ENCODE measurements around the gene NUDCD2. TPM values are rescaled to one million over a fixed set of nuclear protein-coding genes. Genes with fewer than 3 reads are reported as not detected.

Gene NUDCD2
- total and polyA plus RNA-seq, 11 donors: 1.6 to 17.1 (median 12.8) TPM

DNA sequence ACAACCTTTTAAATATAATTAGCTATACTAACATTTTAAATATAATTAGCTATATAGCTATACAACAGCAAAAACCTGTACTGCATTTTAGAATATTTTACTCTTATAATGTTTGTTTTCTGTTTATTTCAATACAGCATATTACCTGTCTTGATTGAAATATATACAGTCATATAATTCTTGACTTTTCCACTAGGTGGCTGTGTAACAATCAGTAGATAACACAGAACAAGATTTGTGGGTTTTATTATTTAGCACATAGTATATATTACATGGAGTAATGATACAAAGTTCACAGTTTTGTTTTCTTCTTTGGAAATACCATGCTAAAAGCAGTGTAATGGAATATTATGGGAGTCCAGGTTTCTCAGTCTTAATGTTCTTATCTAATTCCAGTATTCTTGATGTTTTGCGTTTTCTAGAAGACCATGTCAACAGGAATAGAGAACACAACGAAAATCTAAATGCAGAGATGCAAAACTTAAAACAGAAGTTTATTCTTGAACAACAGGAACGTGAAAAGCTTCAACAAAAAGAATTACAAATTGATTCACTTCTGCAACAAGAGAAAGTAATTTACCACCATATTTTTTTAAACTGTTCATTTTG, 13.8 kb upstream of the NUDCD2 start:
- Histone ChIP-seq H3K27me3 (no peaks in the 10 kb centered on the region), H3K27ac (no peak overlapping the region), H3K4me1 (no peaks in the 10 kb centered on the region), H3K9me3 (no peaks in the 10 kb centered on the region), H3K36me3 (peaks cover 0 to 6% (median 0%) of the 10 kb centered on the region in 9 donors), H3K4me3 (no peak overlapping the region)
- intact Hi-C loops (cut with DNase I): no loop called here
- 93 to 97% (median 96%) methylated on average over 3 of the region's 3 CpGs for WGBS, 4 donors
- DNase-seq (no peak), ATAC-seq (no peak)
- TF ChIP-seq POLR2A (IDR thresholded peaks at IDR 0.05): no peak
- TF ChIP-seq, protein P1, sequence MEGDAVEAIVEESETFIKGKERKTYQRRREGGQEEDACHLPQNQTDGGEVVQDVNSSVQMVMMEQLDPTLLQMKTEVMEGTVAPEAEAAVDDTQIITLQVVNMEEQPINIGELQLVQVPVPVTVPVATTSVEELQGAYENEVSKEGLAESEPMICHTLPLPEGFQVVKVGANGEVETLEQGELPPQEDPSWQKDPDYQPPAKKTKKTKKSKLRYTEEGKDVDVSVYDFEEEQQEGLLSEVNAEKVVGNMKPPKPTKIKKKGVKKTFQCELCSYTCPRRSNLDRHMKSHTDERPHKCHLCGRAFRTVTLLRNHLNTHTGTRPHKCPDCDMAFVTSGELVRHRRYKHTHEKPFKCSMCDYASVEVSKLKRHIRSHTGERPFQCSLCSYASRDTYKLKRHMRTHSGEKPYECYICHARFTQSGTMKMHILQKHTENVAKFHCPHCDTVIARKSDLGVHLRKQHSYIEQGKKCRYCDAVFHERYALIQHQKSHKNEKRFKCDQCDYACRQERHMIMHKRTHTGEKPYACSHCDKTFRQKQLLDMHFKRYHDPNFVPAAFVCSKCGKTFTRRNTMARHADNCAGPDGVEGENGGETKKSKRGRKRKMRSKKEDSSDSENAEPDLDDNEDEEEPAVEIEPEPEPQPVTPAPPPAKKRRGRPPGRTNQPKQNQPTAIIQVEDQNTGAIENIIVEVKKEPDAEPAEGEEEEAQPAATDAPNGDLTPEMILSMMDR (IDR thresholded peaks at IDR 0.05): peak in 8 of 12 donors; percentile 16 to 49 (median 36)

DNA sequence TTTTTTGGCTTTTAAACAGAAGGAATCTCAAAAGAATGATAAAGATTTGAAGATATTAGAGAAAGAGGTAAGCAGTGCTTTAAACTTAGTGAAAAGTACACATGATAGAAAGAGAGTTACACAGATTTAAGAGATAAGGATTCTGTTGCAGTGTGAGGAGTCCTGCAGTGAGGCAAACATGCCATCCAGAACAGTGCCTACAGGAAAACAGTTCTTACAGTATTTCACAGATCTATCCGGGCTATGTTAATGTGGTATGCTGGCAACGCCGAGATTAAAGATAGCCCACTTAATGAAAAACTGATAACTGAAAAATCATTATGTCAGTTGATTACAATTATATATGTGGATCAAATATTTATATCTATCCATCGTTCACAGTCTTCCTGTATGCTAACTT, 7.8 kb upstream of the NUDCD2 start:
- Histone ChIP-seq H3K4me1 (peaks cover 0 to 5% (median 0%) of the 10 kb centered on the region in 12 donors), H3K9me3 (no peaks in the 10 kb centered on the region), H3K36me3 (no peaks in the 10 kb centered on the region), H3K4me3 (no peak overlapping the region), H3K27ac (no peak overlapping the region), H3K27me3 (no peaks in the 10 kb centered on the region)
- DNase-seq (no peak), ATAC-seq (no peak)
- WGBS, 4 donors: 55 to 75% (median 69%) methylated on average over 4 of the region's 4 CpGs
- intact Hi-C loops (cut with DNase I): no loop called here
- TF ChIP-seq, protein P1 (IDR thresholded peaks at IDR 0.05): no peak
- TF ChIP-seq POLR2A (IDR thresholded peaks at IDR 0.05): no peak

DNA sequence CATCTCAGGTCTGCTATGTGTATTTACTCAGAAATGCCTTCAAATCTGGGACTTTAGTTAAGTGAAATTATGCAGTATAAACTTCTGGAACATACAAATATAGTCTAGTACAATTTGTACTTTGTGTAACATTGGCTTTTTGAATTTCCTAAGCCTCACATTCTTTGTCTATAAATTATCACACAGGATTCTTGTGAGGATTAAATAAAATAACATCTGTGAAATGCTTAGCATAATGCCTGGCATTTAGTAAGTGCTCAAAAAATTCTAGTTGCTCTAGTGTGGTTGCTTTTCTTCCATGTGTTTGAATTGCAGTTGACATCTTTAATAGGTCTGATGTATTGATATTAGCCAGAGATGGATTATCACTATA, 3.1 kb upstream of the NUDCD2 start:
- no peaks in the 10 kb centered on the region for H3K36me3 ChIP-seq
- intact Hi-C loops (cut with DNase I): loop anchor here in 4 of 10 donors (5.0 kb wide), 2 partner anchors 39 to 44 kb away; partner anchors contain the start of gene MAT2B (in 1 of the 4)
- H3K9me3 ChIP-seq: no peaks in the 10 kb centered on the region
- TF ChIP-seq, protein P1 (IDR thresholded peaks at IDR 0.05): no peak
- no peak for TF ChIP-seq POLR2A (IDR thresholded peaks at IDR 0.05)
- ATAC-seq (no peak), DNase-seq (no peak)
- no peaks in the 10 kb centered on the region for H3K27me3 ChIP-seq
- H3K27ac ChIP-seq: no peak overlapping the region
- peaks cover 0 to 30% (median 22%) of the 10 kb centered on the region in 12 donors for H3K4me1 ChIP-seq
- H3K4me3 ChIP-seq: no peak overlapping the region

DNA sequence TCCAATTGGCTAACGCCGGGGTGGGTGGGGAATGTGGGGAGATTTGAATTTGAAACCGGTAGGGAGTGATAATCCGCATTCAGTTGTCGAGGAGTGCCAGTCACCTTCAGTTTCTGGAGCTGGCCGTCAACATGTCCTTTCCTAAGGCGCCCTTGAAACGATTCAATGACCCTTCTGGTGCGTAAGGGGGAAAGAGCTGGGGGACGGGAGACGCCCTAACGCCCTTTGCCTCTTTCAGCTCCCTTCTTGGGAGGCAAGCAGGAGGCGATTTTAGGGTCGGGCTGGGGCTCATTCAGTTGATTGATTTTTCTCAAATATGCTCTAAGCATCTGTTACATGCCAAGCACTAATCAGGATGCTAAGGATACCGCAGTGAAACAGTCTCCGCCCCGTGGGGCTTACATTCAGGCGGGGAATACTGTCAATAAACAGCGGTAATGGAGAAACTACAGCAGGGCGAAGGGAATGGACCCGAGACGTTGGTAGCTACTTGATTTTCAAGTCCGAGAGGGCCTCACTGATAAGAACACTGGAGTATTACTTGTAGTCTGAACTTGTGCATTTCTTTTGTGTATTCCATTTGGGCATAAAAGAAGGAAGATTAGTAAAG, 765 bp upstream of the NUDCD2 start, which contains the start of gene HMMR:
TSS of gene HMMR (plus strand) at position 71 of the 610 bp plus-strand sequence. CDS start at position 132, 61 bp downstream.
- Histone ChIP-seq H3K4me3 (peak within 1 kb of the TSS; percentile 36 to 94 (median 75)), H3K4me1 (peaks cover 0 to 30% (median 23%) of the 10 kb centered on the region in 12 donors), H3K27me3 (no peaks in the 10 kb centered on the region), H3K9me3 (no peaks in the 10 kb centered on the region), H3K27ac (peak within 1 kb of the TSS; percentile 84 to 99 (median 94)), H3K36me3 (peaks cover 0 to 15% (median 8%) of the 10 kb centered on the region in 9 donors)
- no peak for ATAC-seq
- TF ChIP-seq, protein P1 (IDR thresholded peaks at IDR 0.05): no peak
- no peak for TF ChIP-seq POLR2A (IDR thresholded peaks at IDR 0.05)
- WGBS, 4 donors: 0 to 4% (median 0%) methylated on average over 17 to 23 of the region's 23 CpGs
- intact Hi-C loops (cut with DNase I): loop anchor here in 9 of 10 donors (1.0 to 5.0 kb wide), 6 partner anchors 42 to 47 kb away; partner anchors contain the start of gene MAT2B (in 3 of the 9)
- DNase-seq: no peak
